ENCODE data around the gene ZBTB40. TPM values are rescaled to one million over a fixed set of nuclear protein-coding genes. Genes with fewer than 3 reads are reported as not detected.

Gene ZBTB40
- total and polyA plus RNA-seq, 4 donors: 2.1 to 11.2 (median 4.6) TPM

- 0% methylated on average over 1 of the region's 1 CpG for WGBS
- Histone ChIP-seq H3K4me3 (ENCODE audit: low read depth in 1 of 3, low read length in 3 of 3) (no peak overlapping the region), H3K36me3 (ENCODE audit: control insufficient read depth in 4 of 4, insufficient read depth in 3 of 4, low read depth in 1 of 4, low read length in 3 of 4) (no peaks in the 10 kb centered on the region), H3K4me1 (ENCODE audit: control insufficient read depth in 4 of 4, insufficient read depth in 4 of 4, low read length in 3 of 4) (peaks cover 2 to 30% (median 22%) of the 10 kb centered on the region in 4 donors), H3K9me3 (ENCODE audit: control insufficient read depth in 4 of 4, low read length in 3 of 4) (no peaks in the 10 kb centered on the region), H3K27me3 (ENCODE audit: control insufficient read depth in 4 of 4, insufficient read depth in 4 of 4, low read length in 3 of 4) (peaks cover 0 to under 1% (median 0%) of the 10 kb centered on the region in 4 donors), H3K9ac (ENCODE audit: low read depth in 1 of 2, low read length in 2 of 2) (no peak overlapping the region), H3K27ac (ENCODE audit: low read depth in 1 of 2, low read length in 2 of 2) (peak overlapping the region; percentile 7 to 63)
- no peak for TF ChIP-seq TAF1 (conservative IDR thresholded peaks at IDR 0.05)
- TF ChIP-seq HNF4G (IDR thresholded peaks at IDR 0.05): no peak
- no peak for TF ChIP-seq NR2F2 (IDR thresholded peaks at IDR 0.05)
- no peak for TF ChIP-seq SP1 (IDR thresholded peaks at IDR 0.05)
- no peak for TF ChIP-seq JUND (IDR thresholded peaks at IDR 0.05)
- TF ChIP-seq YY1 (IDR thresholded peaks at IDR 0.05): no peak
- peak in 1 of 2 donors; percentile 0 for TF ChIP-seq HNF4A (conservative IDR thresholded peaks at IDR 0.05)
- no peak for TF ChIP-seq RAD21 (IDR thresholded peaks at IDR 0.05)
- no peak for DNase-seq (ENCODE audit: low spot score)
Observed at GRCh38 chr1:22413799-22414198, 37.9 kb upstream of the ZBTB40 start.

DNA sequence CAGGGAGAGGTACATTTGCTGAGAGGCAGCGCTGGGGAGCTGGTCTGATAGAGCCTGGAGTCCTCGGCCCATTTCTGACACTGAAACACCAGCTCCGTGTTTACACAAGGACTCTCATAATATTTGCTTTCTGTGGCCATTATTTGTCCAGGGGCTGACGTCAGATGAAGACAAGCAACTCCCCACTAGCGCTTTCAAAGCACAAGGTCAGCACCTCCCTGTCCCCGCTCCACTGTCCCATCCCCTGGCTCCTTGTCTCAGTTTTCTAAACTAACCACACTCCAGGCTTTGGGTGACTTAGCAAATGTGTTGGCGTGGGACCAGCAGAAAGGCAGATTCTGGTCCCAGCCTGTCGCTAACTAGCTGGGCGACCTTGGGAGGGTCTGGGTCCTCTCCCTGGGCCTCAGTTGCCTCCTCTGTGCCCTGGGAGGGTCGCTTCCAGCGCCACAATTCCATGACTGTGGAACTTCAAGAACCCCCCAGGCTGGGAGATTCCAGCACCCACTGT, 37.4 kb upstream of the ZBTB40 start:
- Histone ChIP-seq H3K9ac (ENCODE audit: low read depth in 1 of 2, low read length in 2 of 2) (no peak overlapping the region), H3K9me3 (ENCODE audit: control insufficient read depth in 4 of 4, low read length in 3 of 4) (no peaks in the 10 kb centered on the region), H3K36me3 (ENCODE audit: control insufficient read depth in 4 of 4, insufficient read depth in 3 of 4, low read depth in 1 of 4, low read length in 3 of 4) (no peaks in the 10 kb centered on the region), H3K27ac (ENCODE audit: low read depth in 1 of 2, low read length in 2 of 2) (peak overlapping the region; percentile 34 to 63), H3K4me1 (ENCODE audit: control insufficient read depth in 4 of 4, insufficient read depth in 4 of 4, low read length in 3 of 4) (peaks cover 2 to 30% (median 22%) of the 10 kb centered on the region in 4 donors), H3K4me3 (ENCODE audit: low read depth in 1 of 3, low read length in 3 of 3) (no peak overlapping the region), H3K27me3 (ENCODE audit: control insufficient read depth in 4 of 4, insufficient read depth in 4 of 4, low read length in 3 of 4) (peaks cover 0 to 2% (median 0%) of the 10 kb centered on the region in 4 donors)
- TF ChIP-seq MAX (IDR thresholded peaks at IDR 0.05): peak; percentile 44
- TF ChIP-seq HNF4G (IDR thresholded peaks at IDR 0.05): no peak
- TF ChIP-seq TAF1 (conservative IDR thresholded peaks at IDR 0.05): no peak
- TF ChIP-seq, protein P1, sequence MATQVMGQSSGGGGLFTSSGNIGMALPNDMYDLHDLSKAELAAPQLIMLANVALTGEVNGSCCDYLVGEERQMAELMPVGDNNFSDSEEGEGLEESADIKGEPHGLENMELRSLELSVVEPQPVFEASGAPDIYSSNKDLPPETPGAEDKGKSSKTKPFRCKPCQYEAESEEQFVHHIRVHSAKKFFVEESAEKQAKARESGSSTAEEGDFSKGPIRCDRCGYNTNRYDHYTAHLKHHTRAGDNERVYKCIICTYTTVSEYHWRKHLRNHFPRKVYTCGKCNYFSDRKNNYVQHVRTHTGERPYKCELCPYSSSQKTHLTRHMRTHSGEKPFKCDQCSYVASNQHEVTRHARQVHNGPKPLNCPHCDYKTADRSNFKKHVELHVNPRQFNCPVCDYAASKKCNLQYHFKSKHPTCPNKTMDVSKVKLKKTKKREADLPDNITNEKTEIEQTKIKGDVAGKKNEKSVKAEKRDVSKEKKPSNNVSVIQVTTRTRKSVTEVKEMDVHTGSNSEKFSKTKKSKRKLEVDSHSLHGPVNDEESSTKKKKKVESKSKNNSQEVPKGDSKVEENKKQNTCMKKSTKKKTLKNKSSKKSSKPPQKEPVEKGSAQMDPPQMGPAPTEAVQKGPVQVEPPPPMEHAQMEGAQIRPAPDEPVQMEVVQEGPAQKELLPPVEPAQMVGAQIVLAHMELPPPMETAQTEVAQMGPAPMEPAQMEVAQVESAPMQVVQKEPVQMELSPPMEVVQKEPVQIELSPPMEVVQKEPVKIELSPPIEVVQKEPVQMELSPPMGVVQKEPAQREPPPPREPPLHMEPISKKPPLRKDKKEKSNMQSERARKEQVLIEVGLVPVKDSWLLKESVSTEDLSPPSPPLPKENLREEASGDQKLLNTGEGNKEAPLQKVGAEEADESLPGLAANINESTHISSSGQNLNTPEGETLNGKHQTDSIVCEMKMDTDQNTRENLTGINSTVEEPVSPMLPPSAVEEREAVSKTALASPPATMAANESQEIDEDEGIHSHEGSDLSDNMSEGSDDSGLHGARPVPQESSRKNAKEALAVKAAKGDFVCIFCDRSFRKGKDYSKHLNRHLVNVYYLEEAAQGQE (IDR thresholded peaks at IDR 0.05): peak; percentile 34
- TF ChIP-seq ZBTB33 (IDR thresholded peaks at IDR 0.05): peak; percentile 25
- TF ChIP-seq JUND (IDR thresholded peaks at IDR 0.05): peak; percentile 60 to 80
- TF ChIP-seq RAD21 (IDR thresholded peaks at IDR 0.05): peak; percentile 42 to 47
- TF ChIP-seq SP1 (IDR thresholded peaks at IDR 0.05): peak; percentile 66
- peak; percentile 99 for TF ChIP-seq FOXA1 (IDR thresholded peaks at IDR 0.05)
- peak; percentile 100 for TF ChIP-seq FOXA2 (IDR thresholded peaks at IDR 0.05)
- TF ChIP-seq YY1 (IDR thresholded peaks at IDR 0.05): peak; percentile 83
- peak; percentile 42 to 83 for TF ChIP-seq RXRA (IDR thresholded peaks at IDR 0.05)
- TF ChIP-seq HNF4A (conservative IDR thresholded peaks at IDR 0.05): peak in 1 of 2 donors; percentile 66
- TF ChIP-seq, protein P2, sequence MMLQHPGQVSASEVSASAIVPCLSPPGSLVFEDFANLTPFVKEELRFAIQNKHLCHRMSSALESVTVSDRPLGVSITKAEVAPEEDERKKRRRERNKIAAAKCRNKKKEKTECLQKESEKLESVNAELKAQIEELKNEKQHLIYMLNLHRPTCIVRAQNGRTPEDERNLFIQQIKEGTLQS (IDR thresholded peaks at IDR 0.05): no peak
- peak; percentile 34 for TF ChIP-seq NR2F2 (IDR thresholded peaks at IDR 0.05)
- 39% methylated on average over 11 of the region's 11 CpGs for WGBS
- no peak for DNase-seq (ENCODE audit: low spot score)
